Measurements from ENCODE around the gene LAPTM4A.

The LAPTM4A gene

GRCh38 chr2:20069756-20070155 lies 18.3 kb upstream of the LAPTM4A start:
- Histone ChIP-seq H3K27me3 (no peaks in the 10 kb centered on the region), H3K36me3 (no peaks in the 10 kb centered on the region), H3K27ac (no peak overlapping the region), H3K9ac (no peak overlapping the region), H3K4me2 (no peak overlapping the region), H4K20me1 (no peaks in the 10 kb centered on the region), H3K9me3 (replicated peaks in 1 of 11) (peaks cover 7 to 15% (median 10%) of the 10 kb centered on the region in 11 experiments; a peak in 20 of 22 replicates), H3K4me3 (no peak overlapping the region), H3K4me1 (peaks cover 0 to 6% (median 0%) of the 10 kb centered on the region in 10 experiments; a peak in 1 of 20 replicates)
- TF ChIP-seq Cebpa-rat (IDR thresholded peaks at IDR 0.05): no peak

- no peaks in the 10 kb centered on the region for H3K27me3 ChIP-seq
- no peak overlapping the region for H3K27ac ChIP-seq
- H3K9ac ChIP-seq: no peak overlapping the region
- peaks cover 0 to 6% (median 0%) of the 10 kb centered on the region in 10 experiments; a peak in 1 of 20 replicates for H3K4me1 ChIP-seq
- no peak overlapping the region for H3K4me3 ChIP-seq
- no peak for TF ChIP-seq Cebpa-rat (IDR thresholded peaks at IDR 0.05)
- H3K4me2 ChIP-seq: no peak overlapping the region
- H4K20me1 ChIP-seq: no peaks in the 10 kb centered on the region
- H3K36me3 ChIP-seq: no peaks in the 10 kb centered on the region
- peaks cover 7 to 23% (median 12%) of the 10 kb centered on the region in 11 experiments; a peak in 20 of 22 replicates for H3K9me3 ChIP-seq (replicated peaks in 1 of 11)
These were observed 16.7 kb upstream of the LAPTM4A start for GRCh38 chr2:20067992-20068584.

GRCh38 chr2:20065885-20066602 lies 14.6 kb upstream of the LAPTM4A start:
- no peak overlapping the region for H3K27ac ChIP-seq
- H3K36me3 ChIP-seq: no peaks in the 10 kb centered on the region
- no peaks in the 10 kb centered on the region for H3K27me3 ChIP-seq
- H4K20me1 ChIP-seq: no peaks in the 10 kb centered on the region
- H3K4me3 ChIP-seq: no peak overlapping the region
- 0 out of 22 replicates have a peak overlapping the region, but pooled peaks of 1 of the 11 experiments have one; percentile 26 for H3K4me2 ChIP-seq
- no peak overlapping the region for H3K9ac ChIP-seq
- H3K4me1 ChIP-seq: peaks cover 0 to 6% (median 0%) of the 10 kb centered on the region in 10 experiments; a peak in 1 of 20 replicates
- H3K9me3 ChIP-seq (replicated peaks in 1 of 11): peaks cover 7 to 25% (median 13%) of the 10 kb centered on the region in 11 experiments; a peak in 20 of 22 replicates
- no peak for TF ChIP-seq Cebpa-rat (IDR thresholded peaks at IDR 0.05)

GRCh38 chr2:20064841-20065240 lies 13.4 kb upstream of the LAPTM4A start:
- Histone ChIP-seq H3K4me2 (no peak overlapping the region), H3K9me3 (replicated peaks in 1 of 11) (peaks cover 7 to 25% (median 13%) of the 10 kb centered on the region in 11 experiments; a peak in 20 of 22 replicates), H4K20me1 (no peaks in the 10 kb centered on the region), H3K36me3 (no peaks in the 10 kb centered on the region), H3K27ac (no peak overlapping the region), H3K4me1 (peaks cover 0 to 6% (median 0%) of the 10 kb centered on the region in 10 experiments; a peak in 1 of 20 replicates), H3K27me3 (no peaks in the 10 kb centered on the region), H3K4me3 (no peak overlapping the region), H3K9ac (no peak overlapping the region)
- TF ChIP-seq Cebpa-rat (IDR thresholded peaks at IDR 0.05): no peak

- Histone ChIP-seq H3K36me3 (no peaks in the 10 kb centered on the region), H3K9ac (no peak overlapping the region), H3K4me1 (peaks cover 0 to 6% (median 0%) of the 10 kb centered on the region in 10 experiments; a peak in 1 of 20 replicates), H3K4me2 (no peak overlapping the region), H4K20me1 (no peaks in the 10 kb centered on the region), H3K9me3 (replicated peaks in 1 of 11) (peaks cover 7 to 25% (median 13%) of the 10 kb centered on the region in 11 experiments; a peak in 20 of 22 replicates), H3K4me3 (no peak overlapping the region), H3K27ac (no peak overlapping the region), H3K27me3 (no peaks in the 10 kb centered on the region)
- no peak for TF ChIP-seq Cebpa-rat (IDR thresholded peaks at IDR 0.05)
These were observed 13.0 kb upstream of the LAPTM4A start for GRCh38 chr2:20064421-20064820.

- no peak for TF ChIP-seq Cebpa-rat (IDR thresholded peaks at IDR 0.05)
- Histone ChIP-seq H4K20me1 (no peaks in the 10 kb centered on the region), H3K27me3 (no peaks in the 10 kb centered on the region), H3K27ac (no peak overlapping the region), H3K4me3 (no peak overlapping the region), H3K9ac (no peak overlapping the region), H3K9me3 (replicated peaks in 1 of 11) (peaks cover 7 to 18% (median 11%) of the 10 kb centered on the region in 11 experiments; a peak in 20 of 22 replicates), H3K4me1 (peaks cover 0 to 6% (median 0%) of the 10 kb centered on the region in 10 experiments; a peak in 1 of 20 replicates), H3K36me3 (no peaks in the 10 kb centered on the region), H3K4me2 (no peak overlapping the region)
These were observed 11.5 kb upstream of the LAPTM4A start for GRCh38 chr2:20062615-20063545.

- Histone ChIP-seq H3K9ac (no peak overlapping the region), H3K27me3 (no peaks in the 10 kb centered on the region), H3K9me3 (replicated peaks in 1 of 11) (peaks cover 0 to 9% (median 4%) of the 10 kb centered on the region in 11 experiments; a peak in 1 of 22 replicates), H3K4me2 (no peak overlapping the region), H3K36me3 (no peaks in the 10 kb centered on the region), H3K27ac (no peak overlapping the region), H3K4me1 (peaks cover 0 to 6% (median 0%) of the 10 kb centered on the region in 10 experiments; a peak in 1 of 20 replicates), H3K4me3 (no peak overlapping the region), H4K20me1 (no peaks in the 10 kb centered on the region)
- no peak for TF ChIP-seq Cebpa-rat (IDR thresholded peaks at IDR 0.05)
These were observed 10.5 kb upstream of the LAPTM4A start for GRCh38 chr2:20061940-20062339.

- H3K27ac ChIP-seq: no peak overlapping the region
- no peak for TF ChIP-seq Cebpa-rat (IDR thresholded peaks at IDR 0.05)
- H3K4me2 ChIP-seq: no peak overlapping the region
- H4K20me1 ChIP-seq: no peaks in the 10 kb centered on the region
- no peaks in the 10 kb centered on the region for H3K27me3 ChIP-seq
- no peak overlapping the region for H3K9ac ChIP-seq
- H3K4me1 ChIP-seq: peaks cover 0 to 4% (median 0%) of the 10 kb centered on the region in 10 experiments; a peak in 1 of 20 replicates
- H3K36me3 ChIP-seq: no peaks in the 10 kb centered on the region
- no peak overlapping the region for H3K4me3 ChIP-seq
- peaks cover 0 to 9% (median 4%) of the 10 kb centered on the region in 11 experiments; a peak in 1 of 22 replicates for H3K9me3 ChIP-seq (replicated peaks in 1 of 11)
These were observed 10.0 kb upstream of the LAPTM4A start for GRCh38 chr2:20061476-20061875.

All from BLaER1 treated with 17β-estradiol and CSF1 and Interleukin-3, amounts not matched to agents 10 nM and 100 nM (cell line).